Upper lobe of left lung (tissue), 6 donors: ENCODE data around the gene DLL3. TPM values are rescaled to one million over a fixed set of nuclear protein-coding genes. Genes with fewer than 3 reads are reported as not detected.

Source experiments
- ATAC-seq, 2 donors: fragments of 200-7000 bp; cut with Tn5 transposase; one replicate each; pipeline ENCODE4 v1.9.1; 2022; ENCODE audit warnings: mild to moderate bottlenecking in 2 of 2, moderate library complexity in 2 of 2; ENCODE audit not compliant: low FRiP score in 2 of 2
- DNase-seq, 2 donors: peaks; one replicate each; pipeline ENCODE4 v3.0.0-alpha.2; 2019 to 2020
- H3K27ac ChIP-seq, 4 donors: fragments of 200-600 bp; sonication (generic); one replicate each; pipeline ENCODE4 v1.5.1; 2016 to 2019
- H3K27me3 ChIP-seq, 4 donors: fragments of 200-600 bp; sonication (generic); one replicate each; pipeline ENCODE4 v1.5.1; 2017 to 2019
- H3K36me3 ChIP-seq, 4 donors: fragments of 200-600 bp; sonication (generic); one replicate each; pipeline ENCODE4 v1.5.1; 2016 to 2019
- H3K4me1 ChIP-seq, 4 donors: fragments of 200-600 bp; sonication (generic); one replicate each; pipeline ENCODE4 v1.5.1; 2018 to 2019
- H3K4me3 ChIP-seq, 4 donors: fragments of 200-600 bp; sonication (generic); one replicate each; pipeline ENCODE4 v1.5.1; 2017 to 2019; ENCODE audit warnings: mild to moderate bottlenecking in 2 of 4, moderate library complexity in 1 of 4
- H3K9me3 ChIP-seq, 4 donors: fragments of 200-600 bp; sonication (generic); one replicate each; pipeline ENCODE4 v1.5.1; 2018 to 2019
- EP300 ChIP-seq, 4 donors: sonication (generic); formaldehyde crosslinking; IDR thresholded peaks; one replicate each; pipeline ENCODE4 v1.5.1; 2017; ENCODE audit warnings: antibody characterized with exemption in 4 of 4, control low read depth in 2 of 4
- POLR2A ChIP-seq, 4 donors: fragments of 450-650 bp; IDR thresholded peaks; one replicate each; pipeline ENCODE4 v1.5.1; 2016 to 2017; ENCODE audit warnings: antibody characterized with exemption in 4 of 4, mild to moderate bottlenecking in 2 of 4
- POLR2AphosphoS5 ChIP-seq, 2 donors: sonication (generic); formaldehyde crosslinking; IDR thresholded peaks; one replicate each; pipeline ENCODE4 v1.5.1; 2017; ENCODE audit warnings: antibody characterized with exemption in 2 of 2
- WGBS, 2 donors: methylation state at CpG; one replicate each; pipeline ENCODE4 v1.1.5; 2017 to 2018; 5-methylcytosine and 5-hydroxymethylcytosine counted together
- total RNA-seq, 6 donors: library from RNA; depleted of rRNA in 4 of 6; stranded (reverse); fragments of >200 nt in 4 of 6; gene quantifications; one replicate each; pipeline versions ENCODE4 v1.1.0 to v1.2.1, GENCODE V29; 2016 to 2021
- TF ChIP-seq, protein P1 (sequence below), 6 experiments: fragments of 450-650 bp in 4 of 6; fragments of 200-600 bp in 2 of 6; sonication (generic) in 2 of 6; IDR thresholded peaks; one replicate each; pipeline ENCODE4 v1.5.1; 2016 to 2019; ENCODE audit warnings: antibody characterized with exemption in 6 of 6
- donor health status: DM: no; HTN: no; CAD: no; lungs with moderate emphysema.
- donor health status: DM: no; HTN: yes; CAD: no; lungs with severe emphysema.

Gene DLL3
- total RNA-seq, 6 donors from 2014 or later: not detected

DNA sequence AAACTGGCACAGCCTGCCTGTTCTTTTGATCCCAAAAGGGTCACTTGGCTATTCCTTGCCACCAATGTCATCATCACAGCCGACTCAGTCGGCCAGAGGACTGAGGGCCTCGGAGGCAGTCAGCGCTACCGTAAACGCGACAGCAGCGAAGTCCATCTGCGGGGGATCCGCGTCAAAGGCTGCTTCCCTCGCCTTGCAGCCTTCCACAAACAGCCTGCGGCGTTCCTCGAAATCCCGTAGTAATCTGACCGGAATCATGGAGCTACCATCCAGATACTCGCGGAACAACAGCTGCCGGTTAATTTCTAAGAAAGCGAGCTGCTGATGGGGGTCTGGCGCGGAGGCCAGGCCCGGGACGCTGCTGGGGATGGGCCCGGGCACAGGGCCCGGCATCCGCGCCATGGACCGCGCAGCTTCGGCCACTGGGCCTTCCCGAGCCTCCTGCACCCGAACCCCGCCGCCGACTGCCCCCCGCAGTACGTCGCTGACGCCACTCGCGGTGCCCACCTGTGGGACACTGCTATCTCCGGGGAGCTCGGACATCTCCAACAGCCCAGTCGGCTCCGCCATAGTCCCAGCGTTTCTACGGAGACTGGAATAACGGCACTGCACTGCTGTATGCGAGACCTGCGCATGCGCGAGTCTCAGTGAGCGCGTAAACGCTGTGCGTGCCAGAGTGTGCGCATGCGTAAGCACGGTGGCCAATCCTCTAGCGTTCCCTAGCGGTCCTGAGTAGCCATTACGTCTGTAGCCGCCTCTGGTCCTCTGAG lies 33.7 kb downstream of the DLL3 start, which contains the start of gene EID2B:
Gene EID2B, minus strand, starts transcription at position 620 of the 770 bp plus-strand sequence. Its CDS starts 50 bp downstream, at position 570.
- no peaks in the 10 kb centered on the region for H3K27me3 ChIP-seq
- H3K36me3 ChIP-seq: no peaks in the 10 kb centered on the region
- no peaks in the 10 kb centered on the region for H3K9me3 ChIP-seq
- peak in 1 of 2 donors; percentile 88 for TF ChIP-seq POLR2AphosphoS5 (IDR thresholded peaks at IDR 0.05)
- no peak for TF ChIP-seq EP300 (IDR thresholded peaks at IDR 0.05)
- TF ChIP-seq, protein P1, sequence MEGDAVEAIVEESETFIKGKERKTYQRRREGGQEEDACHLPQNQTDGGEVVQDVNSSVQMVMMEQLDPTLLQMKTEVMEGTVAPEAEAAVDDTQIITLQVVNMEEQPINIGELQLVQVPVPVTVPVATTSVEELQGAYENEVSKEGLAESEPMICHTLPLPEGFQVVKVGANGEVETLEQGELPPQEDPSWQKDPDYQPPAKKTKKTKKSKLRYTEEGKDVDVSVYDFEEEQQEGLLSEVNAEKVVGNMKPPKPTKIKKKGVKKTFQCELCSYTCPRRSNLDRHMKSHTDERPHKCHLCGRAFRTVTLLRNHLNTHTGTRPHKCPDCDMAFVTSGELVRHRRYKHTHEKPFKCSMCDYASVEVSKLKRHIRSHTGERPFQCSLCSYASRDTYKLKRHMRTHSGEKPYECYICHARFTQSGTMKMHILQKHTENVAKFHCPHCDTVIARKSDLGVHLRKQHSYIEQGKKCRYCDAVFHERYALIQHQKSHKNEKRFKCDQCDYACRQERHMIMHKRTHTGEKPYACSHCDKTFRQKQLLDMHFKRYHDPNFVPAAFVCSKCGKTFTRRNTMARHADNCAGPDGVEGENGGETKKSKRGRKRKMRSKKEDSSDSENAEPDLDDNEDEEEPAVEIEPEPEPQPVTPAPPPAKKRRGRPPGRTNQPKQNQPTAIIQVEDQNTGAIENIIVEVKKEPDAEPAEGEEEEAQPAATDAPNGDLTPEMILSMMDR (IDR thresholded peaks at IDR 0.05): peak; percentile 98 to 100 (median 98)
- peak in 2 of 4 donors; percentile 47 to 76 for TF ChIP-seq POLR2A (IDR thresholded peaks at IDR 0.05)
- H3K27ac ChIP-seq: peak within 1 kb of the TSS; percentile 75 to 89 (median 86)
- WGBS, 2 donors: 0 to 1% methylated on average over 33 to 49 of the region's 65 CpGs
- DNase-seq (peak; percentile 92 to 97), ATAC-seq (peak; percentile 97 to 99)
- H3K4me3 ChIP-seq: peak within 1 kb of the TSS; percentile 82 to 99 (median 86)
- H3K4me1 ChIP-seq: peaks cover 10 to 19% (median 17%) of the 10 kb centered on the region in 4 donors

DNA sequence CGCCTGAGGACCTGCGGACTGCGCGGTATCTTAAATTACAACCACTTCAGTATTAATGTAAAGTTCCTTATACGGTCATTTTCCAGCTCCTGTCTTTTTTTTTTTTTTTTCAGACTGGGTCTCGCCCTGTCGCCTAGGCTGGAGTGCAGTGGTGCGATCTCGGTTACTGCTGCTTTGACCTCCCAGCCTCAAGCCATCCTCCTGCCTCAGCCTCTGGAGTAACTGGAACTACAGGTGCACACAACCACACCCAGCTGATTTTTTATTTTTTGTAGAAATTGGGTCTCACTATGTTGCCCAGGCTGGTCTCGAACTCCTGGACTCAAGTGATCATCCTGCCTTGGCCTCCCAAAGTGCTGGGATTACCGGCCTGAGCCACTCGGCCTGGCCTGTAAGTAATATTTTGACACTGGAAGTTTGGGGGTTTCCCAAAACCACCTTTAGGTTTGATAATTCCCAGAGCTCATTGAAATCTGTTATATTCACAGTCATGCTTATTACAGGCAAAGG lies 34.3 kb downstream of the DLL3 start:
- H3K36me3 ChIP-seq: no peaks in the 10 kb centered on the region
- WGBS, 2 donors: 21% methylated on average over 12 of the region's 12 CpGs
- no peak for TF ChIP-seq POLR2AphosphoS5 (IDR thresholded peaks at IDR 0.05)
- TF ChIP-seq, protein P1 (IDR thresholded peaks at IDR 0.05): no peak
- TF ChIP-seq POLR2A (IDR thresholded peaks at IDR 0.05): no peak
- no peak for TF ChIP-seq EP300 (IDR thresholded peaks at IDR 0.05)
- ATAC-seq (peak; percentile 3 to 17), DNase-seq (no peak)
- H3K4me1 ChIP-seq: peaks cover 16 to 24% (median 18%) of the 10 kb centered on the region in 4 donors
- H3K9me3 ChIP-seq: no peaks in the 10 kb centered on the region
- H3K27me3 ChIP-seq: no peaks in the 10 kb centered on the region
- peak overlapping the region in 3 of 4 donors; percentile 82 to 88 (median 83) for H3K4me3 ChIP-seq
- peak overlapping the region in 3 of 4 donors; percentile 75 to 89 (median 86) for H3K27ac ChIP-seq

DNA sequence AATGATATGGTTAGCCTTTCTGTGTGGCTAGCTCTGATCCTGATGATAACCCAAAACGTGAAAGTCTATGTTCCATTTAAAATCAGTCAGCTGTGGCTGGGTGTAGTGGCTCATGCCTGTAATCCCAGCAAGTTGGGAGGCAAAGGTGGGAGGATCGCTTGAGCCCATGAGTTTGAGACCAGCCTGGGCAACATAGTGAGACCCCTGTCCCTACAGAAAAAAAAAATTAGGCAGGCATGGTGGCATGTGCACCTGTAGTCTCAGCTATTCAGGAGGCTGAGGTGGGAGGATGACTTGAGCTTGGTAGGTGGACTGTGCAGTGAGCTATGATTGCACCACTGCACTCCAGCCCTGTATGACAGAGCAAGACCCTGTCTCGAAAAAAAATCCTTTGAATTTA lies 35.0 kb downstream of the DLL3 start:
- H3K36me3 ChIP-seq: no peaks in the 10 kb centered on the region
- ATAC-seq: no peak
- no peaks in the 10 kb centered on the region for H3K9me3 ChIP-seq
- peaks cover 24 to 32% (median 25%) of the 10 kb centered on the region in 4 donors for H3K4me1 ChIP-seq
- no peaks in the 10 kb centered on the region for H3K27me3 ChIP-seq
- TF ChIP-seq POLR2AphosphoS5 (IDR thresholded peaks at IDR 0.05) (no peak), POLR2A (IDR thresholded peaks at IDR 0.05) (no peak), EP300 (IDR thresholded peaks at IDR 0.05) (no peak)
- TF ChIP-seq, protein P1 (IDR thresholded peaks at IDR 0.05): no peak
- no peak overlapping the region for H3K27ac ChIP-seq
- no peak overlapping the region for H3K4me3 ChIP-seq
- DNase-seq: no peak
- WGBS, 2 donors: 77 to 80% methylated on average over 3 of the region's 3 CpGs

DNA sequence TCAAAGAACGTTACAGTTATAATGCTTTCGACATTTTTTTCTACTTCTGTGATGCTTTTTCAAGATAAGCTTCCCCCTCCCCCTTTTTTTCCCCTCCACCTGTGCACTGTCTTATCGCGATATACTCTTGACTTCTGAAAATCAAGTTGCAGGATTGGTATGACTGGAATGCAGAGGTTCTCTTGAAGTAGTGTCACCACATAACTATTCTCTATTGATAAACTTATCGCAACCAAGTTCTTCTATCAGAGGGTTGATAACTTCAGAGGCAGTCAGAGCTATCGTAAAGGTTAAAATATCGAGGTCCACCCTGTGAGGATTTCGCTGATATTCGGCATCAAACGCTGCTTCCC lies 40.4 kb downstream of the DLL3 start:
- peak overlapping the region; percentile 94 to 98 (median 96) for H3K27ac ChIP-seq
- WGBS, 2 donors: 3 to 4% methylated on average over 10 of the region's 10 CpGs
- TF ChIP-seq, protein P1 (IDR thresholded peaks at IDR 0.05): no peak
- TF ChIP-seq POLR2AphosphoS5 (IDR thresholded peaks at IDR 0.05) (no peak), POLR2A (IDR thresholded peaks at IDR 0.05) (no peak), EP300 (IDR thresholded peaks at IDR 0.05) (no peak)
- H3K4me1 ChIP-seq: peaks cover 12 to 24% (median 19%) of the 10 kb centered on the region in 4 donors
- H3K27me3 ChIP-seq: no peaks in the 10 kb centered on the region
- H3K4me3 ChIP-seq: peak overlapping the region; percentile 73 to 95 (median 85)
- no peak for DNase-seq
- no peaks in the 10 kb centered on the region for H3K36me3 ChIP-seq
- no peak for ATAC-seq
- no peaks in the 10 kb centered on the region for H3K9me3 ChIP-seq
